Breast epithelium (tissue), 3 donors: ENCODE data around the gene TUFT1.

ENCODE experiments used
- CTCF ChIP-seq, 3 donors: fragments of 450-650 bp; IDR thresholded peaks; one replicate each; pipeline ENCODE4 v1.5.1; 2016 to 2017; ENCODE audit warnings: antibody characterized with exemption in 3 of 3, mild to moderate bottlenecking in 3 of 3, moderate library complexity in 3 of 3
- POLR2A ChIP-seq: fragments of 450-650 bp; IDR thresholded peaks from one replicate; pipeline ENCODE4 v1.6.1; 2016; ENCODE audit warnings: antibody characterized with exemption, mild to moderate bottlenecking, moderate library complexity

GRCh38 chr1:151519667-151520066, 20.4 kb upstream of the TUFT1 start:
- TF ChIP-seq POLR2A (no peak), CTCF (IDR thresholded peaks at IDR 0.05) (no peak)
